Measurements from ENCODE around the gene RHBDL2.

Gene RHBDL2

GRCh38 chr1:38896169-38896568, 45.5 kb downstream of the RHBDL2 start:
- no peak for TF ChIP-seq EZH2phosphoT487 (IDR thresholded peaks at IDR 0.05; ENCODE audit: borderline replicate concordance)
- TF ChIP-seq, protein P1, sequence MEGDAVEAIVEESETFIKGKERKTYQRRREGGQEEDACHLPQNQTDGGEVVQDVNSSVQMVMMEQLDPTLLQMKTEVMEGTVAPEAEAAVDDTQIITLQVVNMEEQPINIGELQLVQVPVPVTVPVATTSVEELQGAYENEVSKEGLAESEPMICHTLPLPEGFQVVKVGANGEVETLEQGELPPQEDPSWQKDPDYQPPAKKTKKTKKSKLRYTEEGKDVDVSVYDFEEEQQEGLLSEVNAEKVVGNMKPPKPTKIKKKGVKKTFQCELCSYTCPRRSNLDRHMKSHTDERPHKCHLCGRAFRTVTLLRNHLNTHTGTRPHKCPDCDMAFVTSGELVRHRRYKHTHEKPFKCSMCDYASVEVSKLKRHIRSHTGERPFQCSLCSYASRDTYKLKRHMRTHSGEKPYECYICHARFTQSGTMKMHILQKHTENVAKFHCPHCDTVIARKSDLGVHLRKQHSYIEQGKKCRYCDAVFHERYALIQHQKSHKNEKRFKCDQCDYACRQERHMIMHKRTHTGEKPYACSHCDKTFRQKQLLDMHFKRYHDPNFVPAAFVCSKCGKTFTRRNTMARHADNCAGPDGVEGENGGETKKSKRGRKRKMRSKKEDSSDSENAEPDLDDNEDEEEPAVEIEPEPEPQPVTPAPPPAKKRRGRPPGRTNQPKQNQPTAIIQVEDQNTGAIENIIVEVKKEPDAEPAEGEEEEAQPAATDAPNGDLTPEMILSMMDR (conservative IDR thresholded peaks at IDR 0.05; ENCODE audit: low read length): no peak
- Histone ChIP-seq H2AFZ (ENCODE audit: low read length) (no peak overlapping the region), H3K9me2 (replicated peaks; ENCODE audit: low read depth, low read length) (no peaks in the 10 kb centered on the region), H3K79me2 (ENCODE audit: insufficient read depth, low read length) (no peaks in the 10 kb centered on the region), H3K36me3 (ENCODE audit: insufficient read depth, low read length) (no peaks in the 10 kb centered on the region), H3F3A (ENCODE audit: low read depth) (no peaks in the 10 kb centered on the region), H3K9me3 (ENCODE audit: insufficient read depth, low read depth, low read length) (no peaks in the 10 kb centered on the region), H4K20me1 (ENCODE audit: insufficient read depth, low read length, poor library complexity, severe bottlenecking) (no peaks in the 10 kb centered on the region), H3K4me1 (ENCODE audit: insufficient read depth, low read length, poor library complexity, severe bottlenecking) (no peaks in the 10 kb centered on the region), H3K27me3 (ENCODE audit: insufficient read depth, low read length, poor library complexity, severe bottlenecking) (no peaks in the 10 kb centered on the region), H3K9ac (ENCODE audit: low read depth, low read length, poor library complexity, severe bottlenecking) (no peak overlapping the region), H3K4me2 (ENCODE audit: low read depth, low read length, poor library complexity, severe bottlenecking) (no peak overlapping the region), H3K4me3 (ENCODE audit: low read length, poor library complexity, severe bottlenecking) (no peak overlapping the region)

- H3K4me1 ChIP-seq (ENCODE audit: insufficient read depth, low read length, poor library complexity, severe bottlenecking): no peaks in the 10 kb centered on the region
- no peaks in the 10 kb centered on the region for H3K9me3 ChIP-seq (ENCODE audit: insufficient read depth, low read depth, low read length)
- H3K27me3 ChIP-seq (ENCODE audit: insufficient read depth, low read length, poor library complexity, severe bottlenecking): no peaks in the 10 kb centered on the region
- H3K36me3 ChIP-seq (ENCODE audit: insufficient read depth, low read length): no peaks in the 10 kb centered on the region
- no peaks in the 10 kb centered on the region for H3K79me2 ChIP-seq (ENCODE audit: insufficient read depth, low read length)
- TF ChIP-seq EZH2phosphoT487 (IDR thresholded peaks at IDR 0.05; ENCODE audit: borderline replicate concordance): no peak
- TF ChIP-seq, protein P1 (conservative IDR thresholded peaks at IDR 0.05; ENCODE audit: low read length): no peak
- no peaks in the 10 kb centered on the region for H3F3A ChIP-seq (ENCODE audit: low read depth)
- H2AFZ ChIP-seq (ENCODE audit: low read length): no peak overlapping the region
- H3K9me2 ChIP-seq (replicated peaks; ENCODE audit: low read depth, low read length): no peaks in the 10 kb centered on the region
- H3K4me3 ChIP-seq (ENCODE audit: low read length, poor library complexity, severe bottlenecking): no peak overlapping the region
- H3K9ac ChIP-seq (ENCODE audit: low read depth, low read length, poor library complexity, severe bottlenecking): no peak overlapping the region
- H4K20me1 ChIP-seq (ENCODE audit: insufficient read depth, low read length, poor library complexity, severe bottlenecking): no peaks in the 10 kb centered on the region
- H3K4me2 ChIP-seq (ENCODE audit: low read depth, low read length, poor library complexity, severe bottlenecking): no peak overlapping the region
Observed at GRCh38 chr1:38892976-38893375, 48.7 kb downstream of the RHBDL2 start.

DNA sequence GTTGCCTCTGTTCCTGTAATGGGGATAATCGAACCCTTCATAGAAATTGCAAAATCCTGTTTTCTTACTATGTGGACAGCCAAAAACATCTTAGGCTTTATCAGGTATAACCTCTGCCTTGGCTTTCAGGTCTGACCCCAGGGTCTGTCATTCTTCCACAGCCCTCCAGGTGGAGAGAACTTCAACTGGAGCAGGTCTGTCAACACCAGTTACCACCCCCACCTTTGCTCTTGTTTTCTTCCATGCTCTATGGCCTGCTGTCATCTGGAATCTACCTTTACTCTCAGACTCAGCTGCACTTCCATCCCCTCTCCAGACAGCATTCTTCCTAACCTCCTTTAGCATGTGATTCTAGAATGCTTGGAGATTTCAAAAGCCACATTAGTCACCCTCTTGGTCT, 49.9 kb downstream of the RHBDL2 start:
- no peaks in the 10 kb centered on the region for H3K9me3 ChIP-seq (ENCODE audit: insufficient read depth, low read depth, low read length)
- no peak for TF ChIP-seq EZH2phosphoT487 (IDR thresholded peaks at IDR 0.05; ENCODE audit: borderline replicate concordance)
- TF ChIP-seq, protein P1 (conservative IDR thresholded peaks at IDR 0.05; ENCODE audit: low read length): peak; percentile 28; the same call in 1 of the 2 replicates
- H3K9me2 ChIP-seq (replicated peaks; ENCODE audit: low read depth, low read length): no peaks in the 10 kb centered on the region
- H4K20me1 ChIP-seq (ENCODE audit: insufficient read depth, low read length, poor library complexity, severe bottlenecking): no peaks in the 10 kb centered on the region
- no peak overlapping the region for H3K9ac ChIP-seq (ENCODE audit: low read depth, low read length, poor library complexity, severe bottlenecking)
- H3K4me3 ChIP-seq (ENCODE audit: low read length, poor library complexity, severe bottlenecking): no peak overlapping the region
- no peaks in the 10 kb centered on the region for H3K27me3 ChIP-seq (ENCODE audit: insufficient read depth, low read length, poor library complexity, severe bottlenecking)
- H3F3A ChIP-seq (ENCODE audit: low read depth): no peaks in the 10 kb centered on the region
- no peak overlapping the region for H2AFZ ChIP-seq (ENCODE audit: low read length)
- no peak overlapping the region for H3K4me2 ChIP-seq (ENCODE audit: low read depth, low read length, poor library complexity, severe bottlenecking)
- no peaks in the 10 kb centered on the region for H3K36me3 ChIP-seq (ENCODE audit: insufficient read depth, low read length)
- H3K79me2 ChIP-seq (ENCODE audit: insufficient read depth, low read length): no peaks in the 10 kb centered on the region
- H3K4me1 ChIP-seq (ENCODE audit: insufficient read depth, low read length, poor library complexity, severe bottlenecking): no peaks in the 10 kb centered on the region

All from Loucy (cell line).